Lower lobe of right lung (tissue), 2 donors: ENCODE measurements around the gene NOTUM. TPM values are rescaled to one million over a fixed set of nuclear protein-coding genes. Genes with fewer than 3 reads are reported as not detected.

Source experiments
- ATAC-seq, 2 donors: fragments of 200-7000 bp; cut with Tn5 transposase; one replicate each; pipeline ENCODE4 v1.9.1; 2020 to 2022; ENCODE audit warnings: mild to moderate bottlenecking in 2 of 2, moderate library complexity in 2 of 2
- DNase-seq: peaks from one replicate; pipeline ENCODE4 v3.0.0-alpha.2; 2020
- H3K27ac ChIP-seq: fragments of 200-600 bp; one replicate; pipeline ENCODE4 v1.8.0; 2022
- H3K27me3 ChIP-seq: fragments of 200-600 bp; one replicate; pipeline ENCODE4 v1.8.0; 2022; ENCODE audit warnings: low read depth
- H3K36me3 ChIP-seq: fragments of 200-600 bp; one replicate; pipeline ENCODE4 v1.8.0; 2022; ENCODE audit warnings: mild to moderate bottlenecking
- H3K4me1 ChIP-seq: fragments of 200-600 bp; one replicate; pipeline ENCODE4 v1.8.0; 2022
- H3K4me3 ChIP-seq: fragments of 200-600 bp; one replicate; pipeline ENCODE4 v1.8.0; 2022; ENCODE audit warnings: mild to moderate bottlenecking
- H3K9me3 ChIP-seq: fragments of 200-600 bp; one replicate; pipeline ENCODE4 v1.8.0; 2022
- intact Hi-C: fragments of 100-400 bp; cut with DNase I; formaldehyde crosslinking; loops from one replicate; pipeline ENCODE4 v1.11.0; 2022
- total RNA-seq: library from RNA; stranded (reverse); fragmentation: NEBNext Ultra II Directional; extraction: Animal tissue kit (Norgen Biotek cat#: 25700); gene quantifications from one replicate; pipeline ENCODE4 v1.2.1, GENCODE V29; 2021
- TF ChIP-seq, protein P1 (sequence below): fragments of 200-600 bp; IDR thresholded peaks from one replicate; pipeline ENCODE4 v1.8.0; 2022; ENCODE audit warnings: antibody characterized with exemption, mild to moderate bottlenecking
- donor health status: DM: no; HTN: yes; CAD: no; lungs with severe emphysema.

NOTUM gene
- total RNA-seq, 1 donor from 2014 or later: 4.4 TPM

DNA sequence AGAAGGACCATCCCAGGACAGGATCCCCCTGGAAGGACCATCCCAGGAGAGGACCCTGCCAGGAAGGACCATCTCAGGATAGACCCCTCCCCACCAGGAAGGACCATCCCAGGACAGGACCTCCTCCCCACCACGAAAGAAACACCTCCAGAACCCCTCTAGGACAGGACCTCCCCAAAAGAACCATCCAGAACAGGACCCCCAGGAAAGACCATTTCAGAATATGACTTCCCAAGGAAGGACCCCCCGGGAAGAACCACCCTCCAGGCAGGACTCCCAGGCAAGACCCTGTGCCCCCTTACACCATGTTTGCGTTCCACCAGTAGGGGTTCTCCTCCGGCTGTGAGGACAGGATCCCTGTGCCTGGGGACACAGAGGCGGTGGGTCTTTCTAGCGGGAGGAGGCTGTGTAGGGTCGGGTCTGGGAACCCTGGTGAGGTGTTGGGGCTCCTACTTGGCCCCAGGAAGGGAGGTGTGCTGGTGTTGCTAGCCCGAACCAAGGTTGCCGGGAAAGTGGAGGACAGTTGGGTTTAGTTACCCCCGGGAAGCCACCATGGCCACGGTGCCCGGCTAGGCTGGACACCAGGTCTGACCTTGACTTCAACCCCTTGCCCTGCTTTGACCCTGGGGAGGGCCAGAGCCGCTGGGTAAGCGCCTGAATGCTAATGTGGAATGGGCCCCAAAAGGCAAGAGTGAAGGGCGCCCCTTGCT, 2.2 kb downstream of the NOTUM start:
- H3K27me3 ChIP-seq: peaks cover 49% of the 10 kb centered on the region
- H3K4me3 ChIP-seq: peak overlapping the region; percentile 58
- peaks cover 14% of the 10 kb centered on the region for H3K4me1 ChIP-seq
- TF ChIP-seq, protein P1, sequence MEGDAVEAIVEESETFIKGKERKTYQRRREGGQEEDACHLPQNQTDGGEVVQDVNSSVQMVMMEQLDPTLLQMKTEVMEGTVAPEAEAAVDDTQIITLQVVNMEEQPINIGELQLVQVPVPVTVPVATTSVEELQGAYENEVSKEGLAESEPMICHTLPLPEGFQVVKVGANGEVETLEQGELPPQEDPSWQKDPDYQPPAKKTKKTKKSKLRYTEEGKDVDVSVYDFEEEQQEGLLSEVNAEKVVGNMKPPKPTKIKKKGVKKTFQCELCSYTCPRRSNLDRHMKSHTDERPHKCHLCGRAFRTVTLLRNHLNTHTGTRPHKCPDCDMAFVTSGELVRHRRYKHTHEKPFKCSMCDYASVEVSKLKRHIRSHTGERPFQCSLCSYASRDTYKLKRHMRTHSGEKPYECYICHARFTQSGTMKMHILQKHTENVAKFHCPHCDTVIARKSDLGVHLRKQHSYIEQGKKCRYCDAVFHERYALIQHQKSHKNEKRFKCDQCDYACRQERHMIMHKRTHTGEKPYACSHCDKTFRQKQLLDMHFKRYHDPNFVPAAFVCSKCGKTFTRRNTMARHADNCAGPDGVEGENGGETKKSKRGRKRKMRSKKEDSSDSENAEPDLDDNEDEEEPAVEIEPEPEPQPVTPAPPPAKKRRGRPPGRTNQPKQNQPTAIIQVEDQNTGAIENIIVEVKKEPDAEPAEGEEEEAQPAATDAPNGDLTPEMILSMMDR: no peak
- H3K9me3 ChIP-seq: no peaks in the 10 kb centered on the region
- DNase-seq (no peak), ATAC-seq (no peak)
- no peaks in the 10 kb centered on the region for H3K36me3 ChIP-seq
- H3K27ac ChIP-seq: no peak overlapping the region
- intact Hi-C loops: no loop called here

DNA sequence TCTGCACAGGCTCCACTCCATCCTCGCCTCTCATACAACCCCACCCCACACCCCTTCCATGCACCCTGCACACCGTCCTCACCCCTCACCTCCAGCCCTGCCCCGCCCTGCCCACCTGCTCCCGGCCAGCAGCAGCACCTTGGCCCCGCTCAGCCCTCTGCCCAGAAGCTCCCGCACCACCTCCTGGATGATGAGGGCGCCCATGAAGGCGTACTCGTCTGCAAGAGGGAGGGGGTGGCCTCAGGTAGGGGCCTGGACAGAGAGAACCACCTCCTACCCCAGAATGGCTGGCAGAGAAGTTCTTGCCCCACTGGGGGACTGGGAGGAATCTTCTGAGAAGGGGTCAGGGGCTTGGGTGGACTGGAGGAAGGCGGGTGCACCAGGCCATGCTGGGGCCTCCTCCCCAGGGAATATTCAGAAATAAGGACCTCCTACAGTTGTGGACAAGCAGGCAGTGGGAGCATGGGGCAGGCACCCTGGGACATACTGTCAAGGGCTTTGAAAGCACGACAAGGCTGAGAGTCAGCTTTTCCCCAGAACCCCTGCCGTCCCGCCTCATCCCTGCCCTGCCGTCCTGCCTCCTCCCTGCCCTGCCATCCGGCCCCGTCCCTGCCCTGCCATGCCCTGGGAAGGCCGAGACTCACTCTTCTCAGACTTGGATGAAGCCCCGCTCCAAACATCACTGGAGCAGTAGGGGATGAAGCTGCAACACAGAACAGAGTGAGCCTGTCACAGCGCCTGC, 3.1 kb downstream of the NOTUM start:
- Histone ChIP-seq H3K4me3 (no peak overlapping the region), H3K27me3 (peaks cover 48% of the 10 kb centered on the region), H3K9me3 (no peaks in the 10 kb centered on the region), H3K27ac (no peak overlapping the region), H3K36me3 (no peaks in the 10 kb centered on the region), H3K4me1 (peaks cover 14% of the 10 kb centered on the region)
- intact Hi-C loops: no loop called here
- ATAC-seq (no peak), DNase-seq (no peak)
- TF ChIP-seq, protein P1: no peak

DNA sequence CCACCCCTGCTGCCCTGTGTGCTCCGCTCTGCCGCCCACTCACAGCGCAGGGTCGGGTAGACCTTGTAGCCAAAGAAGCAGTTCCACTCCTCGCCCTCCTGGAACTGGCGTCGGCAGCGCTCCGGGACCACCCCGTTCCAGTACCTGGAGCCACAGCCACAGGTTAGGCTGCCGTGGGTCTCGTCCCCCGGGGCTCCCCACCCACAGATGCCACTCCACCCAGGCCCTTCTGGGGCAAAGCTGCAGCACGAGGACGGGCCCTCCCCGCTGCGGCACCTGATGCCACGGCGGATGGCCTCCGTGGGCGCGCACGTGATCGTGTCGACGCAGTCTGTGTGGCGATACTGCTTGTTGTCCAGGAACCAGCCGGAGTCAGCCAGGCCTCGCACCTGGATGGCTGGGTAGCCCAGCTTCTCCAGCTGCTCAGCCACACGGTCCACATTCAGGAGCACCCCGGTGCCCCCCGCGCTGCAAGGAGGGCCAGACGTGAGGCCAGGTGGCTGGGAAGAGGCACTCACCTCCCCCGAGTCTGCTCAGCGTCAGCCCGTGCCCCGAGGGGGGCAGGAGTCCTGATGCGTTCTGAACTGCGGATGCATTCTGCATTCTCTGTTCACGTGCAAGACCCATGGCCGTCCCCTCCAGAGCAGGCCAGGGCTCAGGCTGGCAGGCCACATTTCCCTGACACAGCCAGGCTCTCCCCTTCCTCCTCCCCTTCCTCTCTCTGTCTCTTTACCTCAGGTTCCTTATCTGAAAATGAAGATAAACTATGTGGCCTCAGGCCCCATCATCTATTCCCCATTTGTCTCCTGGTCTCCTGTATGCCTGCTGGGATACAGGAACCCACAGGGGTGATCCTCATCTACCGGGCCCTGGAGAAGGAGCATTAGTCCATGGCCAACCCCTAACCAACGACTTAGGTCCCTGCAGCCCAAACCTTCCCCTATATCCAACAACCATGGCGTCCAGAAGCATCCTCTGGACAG, 4.1 kb downstream of the NOTUM start:
- Histone ChIP-seq H3K27ac (no peak overlapping the region), H3K27me3 (peaks cover 38% of the 10 kb centered on the region), H3K9me3 (no peaks in the 10 kb centered on the region), H3K4me1 (peaks cover 14% of the 10 kb centered on the region), H3K4me3 (no peak overlapping the region), H3K36me3 (no peaks in the 10 kb centered on the region)
- TF ChIP-seq, protein P1: no peak
- intact Hi-C loops: no loop called here
- no peak for DNase-seq
- ATAC-seq: no peak

DNA sequence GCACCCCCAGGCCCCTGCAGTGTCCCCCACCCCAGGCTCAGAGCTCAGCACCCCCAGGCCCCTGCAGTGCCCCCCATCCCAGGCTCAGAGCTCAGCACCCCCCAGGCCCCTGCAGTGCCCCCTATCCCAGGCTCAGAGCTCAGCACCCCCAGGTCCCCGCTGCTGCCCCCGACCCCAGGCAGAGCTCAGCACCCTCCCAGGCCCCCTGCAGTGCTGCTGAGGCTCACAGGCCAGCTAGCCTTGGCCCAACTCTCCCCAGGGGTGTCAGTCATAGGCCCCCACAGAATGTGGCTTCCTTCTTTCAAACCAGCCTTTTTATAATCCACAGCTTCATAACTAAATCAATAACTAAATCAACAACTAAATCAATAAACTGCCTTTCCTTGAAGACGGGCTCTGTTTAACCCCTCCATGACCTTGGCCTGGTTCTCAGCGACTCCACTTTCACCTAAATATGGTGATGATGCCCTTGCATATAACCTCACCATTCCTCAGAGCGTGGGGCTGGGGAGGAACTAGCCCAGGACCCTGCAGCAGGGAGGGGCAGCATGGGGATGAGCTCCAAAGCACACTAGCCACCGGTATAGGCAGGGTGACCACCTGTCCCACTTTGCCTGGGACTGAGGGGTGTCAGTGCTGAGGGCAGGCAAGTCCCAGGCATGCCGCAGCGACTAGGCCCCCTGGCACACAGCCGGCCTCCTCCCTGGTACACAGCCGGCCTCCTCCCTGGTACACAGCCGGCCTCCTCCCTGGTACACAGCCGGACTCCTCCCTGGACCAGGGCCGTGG, 5.0 kb downstream of the NOTUM start:
- Histone ChIP-seq H3K27me3 (peaks cover 33% of the 10 kb centered on the region), H3K36me3 (no peaks in the 10 kb centered on the region), H3K4me3 (no peak overlapping the region), H3K4me1 (peaks cover 14% of the 10 kb centered on the region), H3K9me3 (no peaks in the 10 kb centered on the region), H3K27ac (no peak overlapping the region)
- intact Hi-C loops: no loop called here
- TF ChIP-seq, protein P1: no peak
- ATAC-seq: no peak
- no peak for DNase-seq
